Type B pancreatic cell (in vitro differentiated cells): ENCODE measurements around the gene DDX17. TPM values are rescaled to one million over a fixed set of nuclear protein-coding genes. Genes with fewer than 3 reads are reported as not detected.

Experiments used
- DNase-seq: peaks from one replicate; pipeline ENCODE4 v3.0.0; 2021; ENCODE audit warnings: mixed read lengths; ENCODE audit not compliant: unreplicated experiment; ENCODE audit errors: extremely low spot score
- H3K27ac Mint-ChIP-seq: 2 replicates; pipeline ENCODE4 v1.8.0; 2021; ENCODE audit warnings: mild to moderate bottlenecking, mixed read lengths
- H3K27me3 Mint-ChIP-seq: 2 replicates; pipeline ENCODE4 v1.8.0; 2021; ENCODE audit warnings: mixed read lengths
- H3K36me3 Mint-ChIP-seq: 2 replicates; pipeline ENCODE4 v1.8.0; 2021; ENCODE audit warnings: mixed read lengths
- H3K4me1 Mint-ChIP-seq: one replicate; pipeline ENCODE4 v1.8.0; 2021; ENCODE audit warnings: mixed read lengths; ENCODE audit not compliant: unreplicated experiment
- H3K4me3 Mint-ChIP-seq: 2 replicates; pipeline ENCODE4 v1.8.0; 2021; ENCODE audit warnings: mild to moderate bottlenecking, mixed read lengths
- H3K9me3 Mint-ChIP-seq: 2 replicates; pipeline ENCODE4 v1.8.0; 2021; ENCODE audit warnings: mixed read lengths
- CTCF ChIP-seq: fragments of 200-600 bp; sonication (generic); conservative IDR thresholded peaks from 2 replicates; pipeline ENCODE4 v1.5.0; 2021; ENCODE audit warnings: antibody characterized with exemption, mild to moderate bottlenecking
- total RNA-seq: library from RNA; stranded (reverse); gene quantifications from 2 replicates; pipeline ENCODE4 v1.2.1, GENCODE V29; 2021; ENCODE audit warnings: low replicate concordance

DDX17 gene
- total RNA-seq, 1 donor from 2014 or later: 531 TPM

GRCh38 chr22:38490915-38491314 is 15.2 kb downstream of the DDX17 start:
- H3K9me3 Mint-ChIP-seq: no peaks in the 10 kb centered on the region
- H3K4me1 Mint-ChIP-seq: no peaks in the 10 kb centered on the region
- peaks cover 61% of the 10 kb centered on the region for H3K36me3 Mint-ChIP-seq
- H3K27ac Mint-ChIP-seq: peak overlapping the region; percentile 42
- H3K27me3 Mint-ChIP-seq: no peaks in the 10 kb centered on the region
- no peak for TF ChIP-seq CTCF
- no peak for DNase-seq
- no peak overlapping the region for H3K4me3 Mint-ChIP-seq

- no peak for TF ChIP-seq CTCF
- Mint-ChIP-seq H3K4me3 (no peak overlapping the region), H3K36me3 (peaks cover 59% of the 10 kb centered on the region), H3K27me3 (no peaks in the 10 kb centered on the region), H3K4me1 (no peaks in the 10 kb centered on the region), H3K9me3 (no peaks in the 10 kb centered on the region), H3K27ac (peak overlapping the region; percentile 42)
- DNase-seq: no peak
Measured at GRCh38 chr22:38490475-38490874, 15.6 kb downstream of the DDX17 start.

GRCh38 chr22:38489561-38490145 is 16.5 kb downstream of the DDX17 start:
- Mint-ChIP-seq H3K27me3 (no peaks in the 10 kb centered on the region), H3K36me3 (peaks cover 56% of the 10 kb centered on the region), H3K4me3 (no peak overlapping the region), H3K9me3 (no peaks in the 10 kb centered on the region), H3K4me1 (no peaks in the 10 kb centered on the region), H3K27ac (peak overlapping the region; percentile 25)
- no peak for DNase-seq
- TF ChIP-seq CTCF: no peak

GRCh38 chr22:38489142-38489541 is 17.0 kb downstream of the DDX17 start:
- Mint-ChIP-seq H3K27ac (no peak overlapping the region), H3K9me3 (no peaks in the 10 kb centered on the region), H3K4me3 (no peak overlapping the region), H3K27me3 (no peaks in the 10 kb centered on the region), H3K36me3 (peaks cover 58% of the 10 kb centered on the region), H3K4me1 (no peaks in the 10 kb centered on the region)
- TF ChIP-seq CTCF: no peak
- DNase-seq: no peak

- peaks cover 63% of the 10 kb centered on the region for H3K36me3 Mint-ChIP-seq
- no peaks in the 10 kb centered on the region for H3K9me3 Mint-ChIP-seq
- no peaks in the 10 kb centered on the region for H3K27me3 Mint-ChIP-seq
- H3K4me1 Mint-ChIP-seq: no peaks in the 10 kb centered on the region
- TF ChIP-seq CTCF: no peak
- no peak overlapping the region for H3K27ac Mint-ChIP-seq
- DNase-seq: no peak
- no peak overlapping the region for H3K4me3 Mint-ChIP-seq
Measured at GRCh38 chr22:38487946-38488345, 18.2 kb downstream of the DDX17 start.

GRCh38 chr22:38485783-38486182 is 20.3 kb downstream of the DDX17 start:
- no peak for TF ChIP-seq CTCF
- Mint-ChIP-seq H3K4me1 (no peaks in the 10 kb centered on the region), H3K36me3 (peaks cover 72% of the 10 kb centered on the region), H3K9me3 (no peaks in the 10 kb centered on the region), H3K27ac (no peak overlapping the region), H3K4me3 (no peak overlapping the region), H3K27me3 (no peaks in the 10 kb centered on the region)
- DNase-seq: no peak
